DMS53 (cell line): Measurements from ENCODE around the gene CARD6.
A peak's percentile ranks its signal among the peaks of the same experiment; 100 is the strongest.
"Not testable (repeated sequence)": the region's sequence is repeated elsewhere in the genome, so short reads cannot be mapped to it uniquely, and the experiment has no call there.

Experiments used
- DNase-seq: peaks from one replicate; lab custom pipeline; 2025; lab: John Stamatoyannopoulos, UW

The CARD6 gene

DNA sequence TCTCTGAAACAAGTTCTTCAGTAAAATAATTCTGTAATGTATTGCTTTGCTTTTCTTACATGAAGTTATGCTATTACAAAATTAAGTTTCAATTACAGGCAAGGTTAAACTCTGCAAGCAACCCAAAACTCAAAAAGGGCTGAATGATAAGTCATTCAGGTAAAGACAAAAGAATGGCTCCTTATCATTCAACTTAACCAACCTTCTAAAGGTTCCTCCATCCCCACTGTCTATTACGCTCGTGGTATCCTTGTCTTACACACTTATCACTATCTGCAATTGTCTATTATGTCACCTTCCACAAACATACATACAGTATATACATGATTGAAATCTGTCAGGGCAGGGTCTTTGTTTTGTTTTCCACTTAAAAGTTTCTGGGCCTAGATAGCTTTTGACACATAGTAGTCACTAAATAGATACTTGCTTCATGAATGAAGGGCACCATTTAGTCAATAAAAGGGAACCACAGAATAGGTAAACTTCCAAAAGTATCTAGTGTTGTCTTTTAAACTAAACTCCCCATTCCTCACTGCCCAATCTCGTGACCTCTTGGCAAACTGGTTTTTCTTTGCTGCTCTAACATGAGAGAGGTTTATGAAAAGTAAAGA, 13.0 kb upstream of the CARD6 start:
- DNase-seq, result peak; percentile 31

- peak; percentile 20 for DNase-seq
Measured at GRCh38 chr5:40828690-40829661, 12.2 kb upstream of the CARD6 start.

DNA sequence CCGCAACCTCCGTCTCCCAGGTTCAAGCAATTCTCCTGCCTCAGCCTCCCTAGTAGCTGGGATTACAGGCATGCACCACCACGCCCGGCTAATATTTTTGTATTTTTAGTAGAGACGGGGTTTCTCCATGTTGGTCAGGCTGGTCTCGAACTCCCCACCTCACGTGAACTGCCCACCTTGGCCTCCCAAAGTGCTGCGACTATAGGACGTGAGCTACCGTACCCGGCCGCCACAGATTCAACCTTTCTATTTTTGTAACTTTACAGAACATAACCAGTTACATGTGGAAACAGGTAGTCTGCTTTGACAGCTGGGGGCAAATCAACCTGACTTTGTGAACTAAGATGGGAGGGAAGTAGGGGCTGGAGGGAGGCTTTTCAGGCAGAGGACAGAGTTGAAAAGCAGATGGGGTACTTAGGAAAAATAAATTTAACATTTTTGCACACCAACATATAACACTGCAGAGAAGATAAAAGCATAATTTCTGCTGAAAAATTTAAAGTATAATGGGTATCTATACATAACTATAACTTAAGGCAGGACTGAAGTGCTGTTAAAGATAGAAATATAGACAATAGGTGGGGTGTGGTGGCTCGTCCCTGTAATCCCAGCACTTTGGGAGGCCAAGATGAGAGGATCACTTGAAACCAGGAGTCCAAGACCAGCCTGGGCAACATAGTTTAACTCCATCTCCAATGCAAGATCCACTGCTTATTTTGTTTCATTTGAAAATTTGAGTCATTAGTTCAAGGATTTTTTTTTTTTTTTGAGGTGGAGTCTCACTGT, 11.2 kb upstream of the CARD6 start:
- DNase-seq, result no peak

- no peak for DNase-seq
Measured at GRCh38 chr5:40831346-40832210, 9.6 kb upstream of the CARD6 start.

- no peak for DNase-seq
Measured at GRCh38 chr5:40832345-40832744, 8.8 kb upstream of the CARD6 start.

GRCh38 chr5:40833712-40834229, 7.4 kb upstream of the CARD6 start:
- DNase-seq, result peak; percentile 28

- peak; percentile 45 for DNase-seq
Measured at GRCh38 chr5:40834391-40834848, 6.7 kb upstream of the CARD6 start.

GRCh38 chr5:40834849-40835787, 6.0 kb upstream of the CARD6 start, which contains the start of gene RPL37:
Gene RPL37, minus strand, starts transcription at chr5:40835222. Its CDS starts 37 bp downstream, at chr5:40835185.
- DNase-seq, result peak; percentile 97

DNA sequence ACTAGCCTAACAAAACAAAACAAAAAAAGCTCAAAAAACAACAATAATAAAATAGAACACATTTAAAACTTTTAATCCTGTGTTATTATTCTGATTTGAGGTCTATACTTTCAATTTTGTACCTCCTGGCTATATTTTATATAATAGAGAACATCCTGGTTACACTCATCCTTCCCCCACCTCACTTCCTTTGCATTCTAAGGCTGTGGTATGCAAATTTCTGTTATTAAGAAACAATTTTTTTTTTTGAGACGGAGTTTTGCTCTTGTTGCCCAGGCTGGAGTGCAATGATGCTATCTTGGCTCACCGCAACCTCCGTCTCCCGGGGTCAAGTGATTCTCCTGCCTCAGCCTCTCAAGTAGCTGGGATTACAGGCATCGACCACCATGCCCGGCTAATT, 3.1 kb upstream of the CARD6 start:
- no peak for DNase-seq

DNA sequence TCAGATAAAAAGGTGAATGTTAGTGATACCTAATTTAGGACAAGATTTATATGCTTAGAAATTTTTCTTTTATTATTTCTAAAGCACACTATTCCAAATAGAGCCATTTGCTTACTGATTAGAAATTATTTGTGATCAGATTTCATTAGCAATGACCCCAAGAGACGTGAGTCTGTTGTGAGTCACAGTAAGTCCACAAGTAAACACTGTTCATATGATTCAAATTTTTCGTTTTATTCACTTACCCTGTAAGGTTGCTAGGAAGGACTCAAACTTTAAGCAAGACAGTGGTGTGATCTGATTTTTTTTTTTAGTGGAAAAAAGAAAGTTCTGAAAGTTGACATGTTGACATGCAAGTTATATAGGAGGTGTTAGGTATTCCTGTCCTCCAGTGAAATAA, 1.2 kb downstream of the CARD6 start:
- DNase-seq, result no peak

DNA sequence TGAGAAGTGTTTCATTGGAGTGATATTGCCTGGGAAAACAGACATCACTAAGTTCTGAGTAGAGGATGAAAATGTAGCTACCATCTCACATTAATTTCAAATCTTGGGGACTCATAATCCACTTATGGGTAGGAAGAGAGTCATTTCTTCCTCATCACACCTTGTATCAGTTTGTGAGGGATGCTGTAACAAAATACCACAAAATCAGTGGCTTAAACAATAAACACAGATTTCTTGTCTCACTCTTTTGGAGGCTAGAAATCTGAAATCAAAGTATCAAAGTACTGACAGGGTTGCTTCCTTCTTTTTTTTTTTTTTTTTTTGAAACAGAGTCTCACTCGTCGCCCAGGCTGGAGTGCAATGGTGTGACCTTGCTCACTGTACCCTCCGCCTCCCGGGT, 3.4 kb downstream of the CARD6 start:
- DNase-seq, result no peak

DNA sequence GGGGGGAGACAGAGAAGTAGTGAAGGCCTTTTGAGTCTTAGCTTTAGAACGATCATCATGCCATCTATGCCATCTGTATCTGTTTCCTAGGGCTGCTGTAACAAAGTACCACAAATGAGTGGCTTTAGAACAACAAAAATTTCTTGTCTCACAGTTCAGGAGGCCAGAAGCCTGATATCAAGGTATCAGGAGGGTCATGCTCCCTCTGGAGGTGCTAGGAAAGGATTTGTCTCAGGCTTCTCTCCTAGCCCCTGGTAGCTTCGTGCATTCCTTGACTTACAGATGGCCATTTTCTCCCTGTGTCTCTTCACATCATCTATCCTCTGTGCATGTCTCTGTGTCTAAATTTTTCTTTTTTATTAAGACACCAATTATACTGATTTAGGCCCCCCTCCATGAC, 5.2 kb downstream of the CARD6 start:
- DNase-seq, result no peak

DNA sequence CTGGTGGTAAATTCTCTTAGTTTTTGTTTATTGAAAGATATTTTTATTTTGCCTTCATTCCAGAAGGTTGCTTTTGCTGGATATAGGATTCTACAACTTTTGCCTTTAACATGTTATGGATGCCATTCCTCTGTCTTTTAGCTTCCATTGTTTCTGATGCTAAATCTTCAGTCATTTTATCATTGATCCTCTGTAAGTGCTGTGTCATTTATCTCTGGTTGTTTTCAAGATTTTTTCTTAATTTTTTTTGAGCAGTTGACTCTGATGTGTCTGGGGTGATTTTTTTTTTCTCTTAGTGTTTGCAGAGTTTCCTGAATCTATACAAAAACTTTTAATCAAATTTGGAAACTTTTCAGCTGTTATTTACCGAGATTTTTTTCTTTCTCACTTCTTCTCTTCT, 6.4 kb downstream of the CARD6 start:
- DNase-seq, result no peak

DNA sequence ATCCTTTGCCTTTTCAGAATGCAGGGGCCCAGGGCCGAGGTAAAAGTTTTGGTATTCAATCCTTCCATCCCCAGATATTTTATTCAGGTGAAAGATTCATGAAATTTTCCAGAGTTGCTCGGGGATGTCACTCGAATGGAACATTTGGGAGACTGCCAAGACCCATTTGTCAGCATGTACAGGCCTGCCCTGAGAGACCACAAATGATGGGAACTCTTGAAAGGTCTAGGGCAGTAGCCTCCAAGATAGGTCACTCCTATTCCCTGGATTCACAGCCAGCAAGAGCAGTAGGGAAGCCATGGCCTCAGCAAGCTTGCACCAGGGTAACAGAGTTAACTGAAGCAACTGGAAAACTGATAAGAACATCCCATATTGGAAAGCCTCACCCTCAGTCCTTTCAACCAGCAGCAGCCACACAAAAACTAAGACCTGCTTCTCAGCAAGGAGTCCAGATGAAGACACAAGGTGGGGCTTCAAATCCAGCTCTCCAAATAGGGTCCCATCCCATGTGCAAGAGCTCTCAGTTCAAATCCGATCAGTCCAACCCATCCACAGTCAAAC, 12.5 kb downstream of the CARD6 start:
- no peak for DNase-seq

- DNase-seq, result no peak
Measured at GRCh38 chr5:40860711-40861110, 19.5 kb downstream of the CARD6 start.

DNA sequence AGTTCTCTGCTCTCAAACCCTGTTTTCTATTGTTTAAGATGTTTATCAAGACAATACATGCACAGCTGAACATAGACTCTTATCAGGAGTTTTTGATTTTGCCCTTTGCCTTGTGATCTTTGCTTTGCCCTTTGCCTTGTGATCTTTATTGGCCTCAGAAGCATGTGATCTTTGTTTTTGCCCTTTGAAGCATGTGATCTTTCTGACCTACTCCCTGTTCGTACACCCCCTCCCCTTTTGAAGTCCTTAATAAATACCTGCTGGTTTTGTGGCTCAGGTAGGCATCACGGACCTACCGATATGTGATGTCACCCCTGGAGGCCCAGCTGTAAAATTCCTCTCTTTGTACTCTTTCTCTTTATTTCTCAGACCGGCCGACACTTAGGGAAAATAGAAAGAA, 23.8 kb downstream of the CARD6 start:
- DNase-seq, result not testable (repeated sequence)

GRCh38 chr5:40866844-40867243, 25.7 kb downstream of the CARD6 start:
- no peak for DNase-seq

DNA sequence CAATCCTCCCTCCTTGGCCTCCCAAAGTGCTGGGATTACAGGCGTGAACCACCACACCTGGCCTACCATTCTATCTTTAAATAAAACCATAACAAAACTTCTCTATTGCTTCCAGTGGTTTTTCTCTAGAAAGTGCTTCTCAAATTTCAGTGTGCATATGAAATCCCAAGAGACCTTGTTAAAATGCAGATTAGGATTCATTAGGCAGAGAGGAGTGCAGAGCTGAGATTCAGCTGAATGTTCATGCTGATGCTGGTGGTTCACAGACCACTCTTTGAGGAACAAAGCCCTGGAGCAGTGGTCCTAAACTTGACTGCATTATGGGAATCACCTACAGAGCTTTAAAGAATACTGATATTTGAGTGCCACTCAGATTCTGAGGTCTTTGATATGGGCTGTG, 28.2 kb downstream of the CARD6 start:
- no peak for DNase-seq

DNA sequence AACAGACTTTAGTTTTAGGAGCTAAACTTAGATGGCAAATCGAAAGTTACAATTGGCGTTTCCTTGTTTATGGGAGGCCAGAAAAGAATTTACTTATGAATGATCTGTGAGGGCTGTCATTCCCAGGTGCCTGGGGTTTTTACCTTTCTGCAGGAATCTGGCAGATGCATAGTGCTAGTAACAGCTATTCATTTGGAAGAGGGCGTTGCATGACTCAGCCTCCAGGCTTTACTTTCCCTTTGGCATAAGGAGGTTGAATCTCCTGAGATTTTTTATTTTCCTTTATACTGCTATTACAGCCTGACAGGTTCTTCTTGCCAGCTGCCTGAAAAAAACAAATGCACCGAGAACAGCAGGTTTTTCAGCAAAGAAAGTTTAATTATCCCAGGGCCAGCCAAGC, 30.0 kb downstream of the CARD6 start:
- DNase-seq, result no peak

DNA sequence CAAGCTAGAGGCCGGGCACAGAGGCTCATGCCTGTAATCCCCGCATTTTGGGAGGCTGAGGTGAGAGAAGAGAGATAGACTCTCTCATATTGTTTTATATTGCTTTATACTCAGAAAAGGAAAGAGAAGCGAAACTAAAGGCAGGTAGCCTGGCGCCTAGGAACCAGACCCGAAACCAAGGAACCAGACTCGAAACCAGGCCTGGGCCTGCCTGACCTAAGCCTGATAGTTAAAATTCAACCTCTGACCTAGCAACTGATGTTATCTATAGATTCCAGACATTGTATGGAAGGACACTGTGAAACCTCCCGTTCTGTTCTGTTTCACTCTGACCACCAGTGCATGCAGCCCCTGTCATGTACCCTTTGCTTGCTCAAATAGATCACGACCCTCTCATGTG, 31.1 kb downstream of the CARD6 start:
- DNase-seq, result not testable (repeated sequence)
